COLO829 (cell line): ENCODE results near the gene PRKCSH.
"Not testable (repeated sequence)": the region's sequence is repeated elsewhere in the genome, so short reads cannot be mapped to it uniquely, and the experiment has no call there.

Experiments
- DNase-seq: peaks from one replicate; pipeline ENCODE4 v3.0.0; 2012; ENCODE audit warnings: low spot score

Gene PRKCSH

GRCh38 chr19:11435057-11435832 is at the start of gene PRKCSH, which contains the start of gene ODAD3:
Gene PRKCSH (plus strand): TSS chr19:11435635. CDS start chr19:11436118, 483 bp downstream.
Gene ODAD3 (minus strand): TSS chr19:11435121. CDS start chr19:11435016, 105 bp downstream.
- DNase-seq = peak; percentile 100

- DNase-seq = no peak
These were observed 48.0 kb upstream of the PRKCSH start for GRCh38 chr19:11387162-11388034.

- DNase-seq = no peak
These were observed 45.1 kb upstream of the PRKCSH start for GRCh38 chr19:11390359-11390758.

GRCh38 chr19:11390933-11391680 is 44.3 kb upstream of the PRKCSH start:
- DNase-seq = no peak

- DNase-seq = no peak
These were observed 38.3 kb upstream of the PRKCSH start for GRCh38 chr19:11397089-11397610.

GRCh38 chr19:11399667-11400066 is 35.8 kb upstream of the PRKCSH start:
- no peak for DNase-seq

GRCh38 chr19:11400798-11401197 is 34.6 kb upstream of the PRKCSH start:
- no peak for DNase-seq

- no peak for DNase-seq
These were observed 33.5 kb upstream of the PRKCSH start for GRCh38 chr19:11401808-11402543.

- DNase-seq = no peak
These were observed 30.7 kb upstream of the PRKCSH start for GRCh38 chr19:11404588-11405222.

GRCh38 chr19:11405846-11406643 is 29.4 kb upstream of the PRKCSH start:
- no peak for DNase-seq

- DNase-seq = not testable (repeated sequence)
These were observed 28.7 kb upstream of the PRKCSH start for GRCh38 chr19:11406703-11407236.

GRCh38 chr19:11408591-11408990 is 26.8 kb upstream of the PRKCSH start:
- DNase-seq = no peak

GRCh38 chr19:11410682-11411081 is 24.8 kb upstream of the PRKCSH start:
- DNase-seq = no peak

- no peak for DNase-seq
These were observed 20.9 kb upstream of the PRKCSH start for GRCh38 chr19:11414544-11414943.

- no peak for DNase-seq
These were observed 18.9 kb upstream of the PRKCSH start for GRCh38 chr19:11416346-11417052.

- no peak for DNase-seq
These were observed 17.3 kb upstream of the PRKCSH start for GRCh38 chr19:11418094-11418548.

GRCh38 chr19:11418549-11419506 is 16.6 kb upstream of the PRKCSH start, which contains the start of gene RGL3:
Gene RGL3 (minus strand): TSS chr19:11419314. CDS start chr19:11419278, 36 bp downstream.
- DNase-seq = no peak
